HepG2 (cell line): Measurements from ENCODE around the gene SETD2. TPM values are rescaled to one million over a fixed set of nuclear protein-coding genes. Genes with fewer than 3 reads are reported as not detected.

Source experiments
- CEBPG ChIP-seq: IDR thresholded peaks from 2 replicates; pipeline ENCODE4 v1.6.1; 2016
- DNMT1 ChIP-seq: sonication (generic); formaldehyde crosslinking; IDR thresholded peaks from 2 replicates; pipeline ENCODE4 v1.5.1; 2020; ENCODE audit warnings: mild to moderate bottlenecking, missing genetic modification reagents
- HDAC6 ChIP-seq: fragments of 200-600 bp; sonication (generic); IDR thresholded peaks from 2 replicates; pipeline ENCODE4 v1.7.0; 2017; ENCODE audit warnings: mild to moderate bottlenecking, antibody characterized with exemption, low read length, low read depth
- HNF4A ChIP-seq: sonication (generic); formaldehyde crosslinking; IDR thresholded peaks from 2 replicates; pipeline ENCODE4 v1.4.0; 2020; ENCODE audit warnings: missing genetic modification reagents
- JDP2 ChIP-seq: sonication (generic); formaldehyde crosslinking; IDR thresholded peaks from 2 replicates; pipeline ENCODE4 v1.8.1; 2022; ENCODE audit warnings: missing genetic modification reagents, borderline replicate concordance
- KLF16 ChIP-seq, 2 experiments: sonication (generic) in 1 of 2; formaldehyde crosslinking in 1 of 2; IDR thresholded peaks; 2 replicates each; pipeline versions ENCODE4 v1.6.1 to v1.8.0; 2016 to 2023; ENCODE audit warnings: missing genetic modification reagents in 2 of 2, missing compliant biosample characterization in 1 of 2
- RELA ChIP-seq: sonication (generic); formaldehyde crosslinking; IDR thresholded peaks from 2 replicates; pipeline ENCODE4 v1.4.0; 2020; ENCODE audit warnings: missing genetic modification reagents
- RFXAP ChIP-seq: sonication (generic); formaldehyde crosslinking; IDR thresholded peaks from 2 replicates; pipeline ENCODE4 v1.4.0; 2020; ENCODE audit warnings: missing genetic modification reagents, borderline replicate concordance
- SOX13 ChIP-seq, 3 experiments: fragments of 450-650 bp in 1 of 3; sonication (generic) in 1 of 3; formaldehyde crosslinking in 1 of 3; IDR thresholded peaks in 2 of 3; conservative IDR thresholded peaks in 1 of 3; 2 replicates each; pipeline versions ENCODE4 v1.5.0 to v1.6.1; 2016 to 2020; ENCODE audit warnings: antibody characterized with exemption in 1 of 3, mild to moderate bottlenecking in 1 of 3, missing compliant biosample characterization in 1 of 3, missing genetic modification reagents in 1 of 3, moderate library complexity in 1 of 3
- TFE3 ChIP-seq: IDR thresholded peaks from 2 replicates; pipeline ENCODE4 v1.6.1; 2016
- XBP1 ChIP-seq: sonication (generic); formaldehyde crosslinking; IDR thresholded peaks from 2 replicates; pipeline ENCODE4 v1.5.0; 2020; ENCODE audit warnings: missing genetic modification reagents
- ZNF879 ChIP-seq: sonication (generic); formaldehyde crosslinking; IDR thresholded peaks from 2 replicates; pipeline ENCODE4 v1.8.1; 2023; ENCODE audit warnings: missing genetic modification reagents
- polyA plus RNA-seq, 8 experiments: library from polyadenylated mRNA; depleted of rRNA in 3 of 8; stranded (reverse) in 7 of 8; unstranded in 1 of 8; fragments of >200 nt; fragmentation: Illumina TruSeq in 4 of 8; extraction: Trizol in 4 of 8; gene quantifications; 2 replicates each; pipeline versions ENCODE4 v1.2.1 to v1.2.3, GENCODE V29; 2011 to 2016; ENCODE audit warnings: low read depth in 4 of 8, missing spikeins in 1 of 8, mixed read lengths in 1 of 8; ENCODE audit not compliant: insufficient read depth in 1 of 8
- total RNA-seq, 5 experiments: library from RNA; depleted of rRNA; stranded (reverse); fragments of >200 nt; fragmentation: Illumina TruSeq; extraction: Trizol; gene quantifications; 2 replicates each; pipeline ENCODE4 v1.2.3, GENCODE V29; 2016; ENCODE audit warnings: low read depth in 1 of 5
- TF ChIP-seq, protein P1 (sequence below): sonication (generic); formaldehyde crosslinking; IDR thresholded peaks from 2 replicates; pipeline ENCODE4 v1.9.0; 2021; ENCODE audit warnings: mild to moderate bottlenecking, missing genetic modification reagents
- TF ChIP-seq, protein P2 (sequence below): sonication (generic); formaldehyde crosslinking; IDR thresholded peaks from 2 replicates; pipeline ENCODE4 v1.5.1; 2020; ENCODE audit warnings: mild to moderate bottlenecking, missing genetic modification reagents, moderate library complexity

The SETD2 gene
- total and polyA plus RNA-seq, 2 of the 13 experiments (the other 11 are each of a cell fraction or from before 2014, with no cell fraction given): 14.2 to 24.2 TPM

GRCh38 chr3:46968783-46969428 is 195.0 kb downstream of the SETD2 start (continued):
- TF ChIP-seq, protein P1, sequence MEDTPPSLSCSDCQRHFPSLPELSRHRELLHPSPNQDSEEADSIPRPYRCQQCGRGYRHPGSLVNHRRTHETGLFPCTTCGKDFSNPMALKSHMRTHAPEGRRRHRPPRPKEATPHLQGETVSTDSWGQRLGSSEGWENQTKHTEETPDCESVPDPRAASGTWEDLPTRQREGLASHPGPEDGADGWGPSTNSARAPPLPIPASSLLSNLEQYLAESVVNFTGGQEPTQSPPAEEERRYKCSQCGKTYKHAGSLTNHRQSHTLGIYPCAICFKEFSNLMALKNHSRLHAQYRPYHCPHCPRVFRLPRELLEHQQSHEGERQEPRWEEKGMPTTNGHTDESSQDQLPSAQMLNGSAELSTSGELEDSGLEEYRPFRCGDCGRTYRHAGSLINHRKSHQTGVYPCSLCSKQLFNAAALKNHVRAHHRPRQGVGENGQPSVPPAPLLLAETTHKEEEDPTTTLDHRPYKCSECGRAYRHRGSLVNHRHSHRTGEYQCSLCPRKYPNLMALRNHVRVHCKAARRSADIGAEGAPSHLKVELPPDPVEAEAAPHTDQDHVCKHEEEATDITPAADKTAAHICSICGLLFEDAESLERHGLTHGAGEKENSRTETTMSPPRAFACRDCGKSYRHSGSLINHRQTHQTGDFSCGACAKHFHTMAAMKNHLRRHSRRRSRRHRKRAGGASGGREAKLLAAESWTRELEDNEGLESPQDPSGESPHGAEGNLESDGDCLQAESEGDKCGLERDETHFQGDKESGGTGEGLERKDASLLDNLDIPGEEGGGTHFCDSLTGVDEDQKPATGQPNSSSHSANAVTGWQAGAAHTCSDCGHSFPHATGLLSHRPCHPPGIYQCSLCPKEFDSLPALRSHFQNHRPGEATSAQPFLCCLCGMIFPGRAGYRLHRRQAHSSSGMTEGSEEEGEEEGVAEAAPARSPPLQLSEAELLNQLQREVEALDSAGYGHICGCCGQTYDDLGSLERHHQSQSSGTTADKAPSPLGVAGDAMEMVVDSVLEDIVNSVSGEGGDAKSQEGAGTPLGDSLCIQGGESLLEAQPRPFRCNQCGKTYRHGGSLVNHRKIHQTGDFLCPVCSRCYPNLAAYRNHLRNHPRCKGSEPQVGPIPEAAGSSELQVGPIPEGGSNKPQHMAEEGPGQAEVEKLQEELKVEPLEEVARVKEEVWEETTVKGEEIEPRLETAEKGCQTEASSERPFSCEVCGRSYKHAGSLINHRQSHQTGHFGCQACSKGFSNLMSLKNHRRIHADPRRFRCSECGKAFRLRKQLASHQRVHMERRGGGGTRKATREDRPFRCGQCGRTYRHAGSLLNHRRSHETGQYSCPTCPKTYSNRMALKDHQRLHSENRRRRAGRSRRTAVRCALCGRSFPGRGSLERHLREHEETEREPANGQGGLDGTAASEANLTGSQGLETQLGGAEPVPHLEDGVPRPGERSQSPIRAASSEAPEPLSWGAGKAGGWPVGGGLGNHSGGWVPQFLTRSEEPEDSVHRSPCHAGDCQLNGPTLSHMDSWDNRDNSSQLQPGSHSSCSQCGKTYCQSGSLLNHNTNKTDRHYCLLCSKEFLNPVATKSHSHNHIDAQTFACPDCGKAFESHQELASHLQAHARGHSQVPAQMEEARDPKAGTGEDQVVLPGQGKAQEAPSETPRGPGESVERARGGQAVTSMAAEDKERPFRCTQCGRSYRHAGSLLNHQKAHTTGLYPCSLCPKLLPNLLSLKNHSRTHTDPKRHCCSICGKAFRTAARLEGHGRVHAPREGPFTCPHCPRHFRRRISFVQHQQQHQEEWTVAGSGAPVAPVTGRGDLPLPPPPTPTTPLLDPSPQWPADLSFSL (CRISPR knock-in tag): no peak
- TF ChIP-seq TFE3 (no peak), KLF16 (CRISPR knock-in tag; IDR thresholded peaks at IDR 0.05) (no peak), RFXAP (CRISPR knock-in tag) (no peak), RELA (CRISPR knock-in tag) (no peak), DNMT1 (CRISPR knock-in tag) (no peak), CEBPG (CRISPR knock-in tag) (peak; percentile 73), HDAC6 (no peak), HNF4A (CRISPR knock-in tag) (peak; percentile 36; the same call in 1 of the 2 replicates), JDP2 (CRISPR knock-in tag) (no peak), XBP1 (CRISPR knock-in tag) (no peak), SOX13 (IDR thresholded peaks at IDR 0.05) (no peak), SOX13 (CRISPR knock-in tag; conservative IDR thresholded peaks at IDR 0.05 in 1 of 2, IDR thresholded peaks at IDR 0.05 in 1 of 2) (no peak), ZNF879 (CRISPR knock-in tag) (no peak)
- TF ChIP-seq, protein P2, sequence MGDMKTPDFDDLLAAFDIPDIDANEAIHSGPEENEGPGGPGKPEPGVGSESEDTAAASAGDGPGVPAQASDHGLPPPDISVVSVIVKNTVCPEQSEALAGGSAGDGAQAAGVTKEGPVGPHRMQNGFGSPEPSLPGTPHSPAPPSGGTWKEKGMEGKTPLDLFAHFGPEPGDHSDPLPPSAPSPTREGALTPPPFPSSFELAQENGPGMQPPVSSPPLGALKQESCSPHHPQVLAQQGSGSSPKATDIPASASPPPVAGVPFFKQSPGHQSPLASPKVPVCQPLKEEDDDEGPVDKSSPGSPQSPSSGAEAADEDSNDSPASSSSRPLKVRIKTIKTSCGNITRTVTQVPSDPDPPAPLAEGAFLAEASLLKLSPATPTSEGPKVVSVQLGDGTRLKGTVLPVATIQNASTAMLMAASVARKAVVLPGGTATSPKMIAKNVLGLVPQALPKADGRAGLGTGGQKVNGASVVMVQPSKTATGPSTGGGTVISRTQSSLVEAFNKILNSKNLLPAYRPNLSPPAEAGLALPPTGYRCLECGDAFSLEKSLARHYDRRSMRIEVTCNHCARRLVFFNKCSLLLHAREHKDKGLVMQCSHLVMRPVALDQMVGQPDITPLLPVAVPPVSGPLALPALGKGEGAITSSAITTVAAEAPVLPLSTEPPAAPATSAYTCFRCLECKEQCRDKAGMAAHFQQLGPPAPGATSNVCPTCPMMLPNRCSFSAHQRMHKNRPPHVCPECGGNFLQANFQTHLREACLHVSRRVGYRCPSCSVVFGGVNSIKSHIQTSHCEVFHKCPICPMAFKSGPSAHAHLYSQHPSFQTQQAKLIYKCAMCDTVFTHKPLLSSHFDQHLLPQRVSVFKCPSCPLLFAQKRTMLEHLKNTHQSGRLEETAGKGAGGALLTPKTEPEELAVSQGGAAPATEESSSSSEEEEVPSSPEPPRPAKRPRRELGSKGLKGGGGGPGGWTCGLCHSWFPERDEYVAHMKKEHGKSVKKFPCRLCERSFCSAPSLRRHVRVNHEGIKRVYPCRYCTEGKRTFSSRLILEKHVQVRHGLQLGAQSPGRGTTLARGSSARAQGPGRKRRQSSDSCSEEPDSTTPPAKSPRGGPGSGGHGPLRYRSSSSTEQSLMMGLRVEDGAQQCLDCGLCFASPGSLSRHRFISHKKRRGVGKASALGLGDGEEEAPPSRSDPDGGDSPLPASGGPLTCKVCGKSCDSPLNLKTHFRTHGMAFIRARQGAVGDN (CRISPR knock-in tag): 0 out of 2 replicates have a peak, but pooled peaks have one; percentile 19
